ENCODE results near the gene EMID1. TPM values are rescaled to one million over a fixed set of nuclear protein-coding genes. Genes with fewer than 3 reads are reported as not detected.

Gene EMID1
- total and polyA plus RNA-seq, 8 donors, result 10.5 to 110 (median 85.9) TPM

- Histone ChIP-seq H3K27me3 (no peaks in the 10 kb centered on the region), H3K4me3 (no peak overlapping the region), H3K27ac (no peak overlapping the region), H3K9me3 (no peaks in the 10 kb centered on the region), H3K36me3 (no peaks in the 10 kb centered on the region), H3K4me1 (peaks cover 8 to 22% of the 10 kb centered on the region in 2 donors)
- intact Hi-C loops (cut with DNase I), result no loop called here
- ATAC-seq (no peak), DNase-seq (no peak)
- TF ChIP-seq, protein P1, sequence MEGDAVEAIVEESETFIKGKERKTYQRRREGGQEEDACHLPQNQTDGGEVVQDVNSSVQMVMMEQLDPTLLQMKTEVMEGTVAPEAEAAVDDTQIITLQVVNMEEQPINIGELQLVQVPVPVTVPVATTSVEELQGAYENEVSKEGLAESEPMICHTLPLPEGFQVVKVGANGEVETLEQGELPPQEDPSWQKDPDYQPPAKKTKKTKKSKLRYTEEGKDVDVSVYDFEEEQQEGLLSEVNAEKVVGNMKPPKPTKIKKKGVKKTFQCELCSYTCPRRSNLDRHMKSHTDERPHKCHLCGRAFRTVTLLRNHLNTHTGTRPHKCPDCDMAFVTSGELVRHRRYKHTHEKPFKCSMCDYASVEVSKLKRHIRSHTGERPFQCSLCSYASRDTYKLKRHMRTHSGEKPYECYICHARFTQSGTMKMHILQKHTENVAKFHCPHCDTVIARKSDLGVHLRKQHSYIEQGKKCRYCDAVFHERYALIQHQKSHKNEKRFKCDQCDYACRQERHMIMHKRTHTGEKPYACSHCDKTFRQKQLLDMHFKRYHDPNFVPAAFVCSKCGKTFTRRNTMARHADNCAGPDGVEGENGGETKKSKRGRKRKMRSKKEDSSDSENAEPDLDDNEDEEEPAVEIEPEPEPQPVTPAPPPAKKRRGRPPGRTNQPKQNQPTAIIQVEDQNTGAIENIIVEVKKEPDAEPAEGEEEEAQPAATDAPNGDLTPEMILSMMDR (IDR thresholded peaks at IDR 0.05), result no peak
Measured at GRCh38 chr22:29219881-29220670, 14.4 kb downstream of the EMID1 start.

- TF ChIP-seq, protein P1 (IDR thresholded peaks at IDR 0.05), result no peak
- peak in 3 of 4 donors; percentile 54 to 81 (median 56) for DNase-seq
Measured at GRCh38 chr22:29224121-29224858, 18.6 kb downstream of the EMID1 start.

GRCh38 chr22:29224859-29225410, 19.2 kb downstream of the EMID1 start:
- intact Hi-C loops (cut with DNase I), result no loop called here
- Histone ChIP-seq H3K27ac (peak overlapping the region; percentile 48 to 58), H3K4me3 (no peak overlapping the region), H3K36me3 (no peaks in the 10 kb centered on the region), H3K4me1 (peaks cover 17 to 27% of the 10 kb centered on the region in 2 donors), H3K9me3 (no peaks in the 10 kb centered on the region), H3K27me3 (no peaks in the 10 kb centered on the region)
- ATAC-seq (peak; percentile 4), DNase-seq (no peak)
- TF ChIP-seq, protein P1 (IDR thresholded peaks at IDR 0.05), result no peak

More at GRCh38 chr22:29224121-29224858, 18.6 kb downstream of the EMID1 start:
- no peak overlapping the region for H3K4me3 ChIP-seq
- peak; percentile 32 for ATAC-seq
- intact Hi-C loops (cut with DNase I), result no loop called here
- peak overlapping the region in 1 of 2 donors; percentile 58 for H3K27ac ChIP-seq
- H3K27me3 ChIP-seq, result no peaks in the 10 kb centered on the region
- no peaks in the 10 kb centered on the region for H3K36me3 ChIP-seq
- H3K9me3 ChIP-seq, result no peaks in the 10 kb centered on the region
- peaks cover 17 to 27% of the 10 kb centered on the region in 2 donors for H3K4me1 ChIP-seq

- no peak overlapping the region for H3K4me3 ChIP-seq
- ATAC-seq, result peak; percentile 70
- peaks cover 17 to 23% of the 10 kb centered on the region in 2 donors for H3K4me1 ChIP-seq
- peak in 3 of 4 donors; percentile 49 to 80 (median 76) for DNase-seq
- TF ChIP-seq, protein P1 (IDR thresholded peaks at IDR 0.05), result no peak
- intact Hi-C loops (cut with DNase I), result no loop called here
- H3K27ac ChIP-seq, result peak overlapping the region; percentile 48 to 58
- no peaks in the 10 kb centered on the region for H3K36me3 ChIP-seq
- H3K9me3 ChIP-seq, result no peaks in the 10 kb centered on the region
- H3K27me3 ChIP-seq, result no peaks in the 10 kb centered on the region
Measured at GRCh38 chr22:29225422-29226090, 19.9 kb downstream of the EMID1 start.
